ENCODE measurements around the gene CNGA4.
A peak's percentile ranks its signal among the peaks of the same experiment; 100 is the strongest.

The CNGA4 gene, protein sequence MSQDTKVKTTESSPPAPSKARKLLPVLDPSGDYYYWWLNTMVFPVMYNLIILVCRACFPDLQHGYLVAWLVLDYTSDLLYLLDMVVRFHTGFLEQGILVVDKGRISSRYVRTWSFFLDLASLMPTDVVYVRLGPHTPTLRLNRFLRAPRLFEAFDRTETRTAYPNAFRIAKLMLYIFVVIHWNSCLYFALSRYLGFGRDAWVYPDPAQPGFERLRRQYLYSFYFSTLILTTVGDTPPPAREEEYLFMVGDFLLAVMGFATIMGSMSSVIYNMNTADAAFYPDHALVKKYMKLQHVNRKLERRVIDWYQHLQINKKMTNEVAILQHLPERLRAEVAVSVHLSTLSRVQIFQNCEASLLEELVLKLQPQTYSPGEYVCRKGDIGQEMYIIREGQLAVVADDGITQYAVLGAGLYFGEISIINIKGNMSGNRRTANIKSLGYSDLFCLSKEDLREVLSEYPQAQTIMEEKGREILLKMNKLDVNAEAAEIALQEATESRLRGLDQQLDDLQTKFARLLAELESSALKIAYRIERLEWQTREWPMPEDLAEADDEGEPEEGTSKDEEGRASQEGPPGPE

DNA sequence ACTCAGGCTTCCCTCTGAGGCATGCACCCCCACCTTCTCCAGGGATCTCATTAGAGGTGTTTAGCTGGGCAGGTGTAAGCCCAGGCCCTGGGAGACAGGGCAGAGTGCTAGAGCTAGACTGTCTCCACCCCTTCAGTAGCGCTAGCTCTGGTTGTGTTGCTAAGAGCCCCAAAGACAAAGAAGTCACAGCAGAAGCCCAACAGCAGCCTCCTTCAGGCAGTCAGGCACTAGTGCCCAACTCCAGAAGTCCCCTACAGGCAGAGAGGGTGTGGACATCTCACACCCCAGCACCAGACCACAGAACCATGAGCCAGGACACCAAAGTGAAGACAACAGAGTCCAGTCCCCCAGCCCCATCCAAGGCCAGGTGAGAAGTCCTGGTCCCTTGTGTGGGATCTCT lies at the start of gene CNGA4:
Gene CNGA4 (plus strand): TSS at position 188 of the 400 bp plus-strand sequence. CDS start 118 bp downstream, at position 306.
- Mint-ChIP-seq H3K4me3 (no peak within 1 kb of the TSS), H3K9me3 (no peaks in the 10 kb centered on the region), H3K27me3 (peaks cover 12% of the 10 kb centered on the region), H3K4me1 (peaks cover 13% of the 10 kb centered on the region), H3K36me3 (no peaks in the 10 kb centered on the region), H3K27ac (no peak within 1 kb of the TSS)
- no peak for DNase-seq (ENCODE audit: low spot score in 2 of 2)
- ATAC-seq (ENCODE audit: low read depth): no peak

- ATAC-seq (ENCODE audit: low read depth): no peak
- Mint-ChIP-seq H3K27ac (peak overlapping the region; percentile 10), H3K4me1 (peaks cover 3% of the 10 kb centered on the region), H3K9me3 (no peaks in the 10 kb centered on the region), H3K27me3 (no peaks in the 10 kb centered on the region), H3K4me3 (no peak overlapping the region), H3K36me3 (no peaks in the 10 kb centered on the region)
- no peak for DNase-seq (ENCODE audit: low spot score in 2 of 2)
Observed at GRCh38 chr11:6191742-6192141, 47.1 kb upstream of the CNGA4 start.

DNA sequence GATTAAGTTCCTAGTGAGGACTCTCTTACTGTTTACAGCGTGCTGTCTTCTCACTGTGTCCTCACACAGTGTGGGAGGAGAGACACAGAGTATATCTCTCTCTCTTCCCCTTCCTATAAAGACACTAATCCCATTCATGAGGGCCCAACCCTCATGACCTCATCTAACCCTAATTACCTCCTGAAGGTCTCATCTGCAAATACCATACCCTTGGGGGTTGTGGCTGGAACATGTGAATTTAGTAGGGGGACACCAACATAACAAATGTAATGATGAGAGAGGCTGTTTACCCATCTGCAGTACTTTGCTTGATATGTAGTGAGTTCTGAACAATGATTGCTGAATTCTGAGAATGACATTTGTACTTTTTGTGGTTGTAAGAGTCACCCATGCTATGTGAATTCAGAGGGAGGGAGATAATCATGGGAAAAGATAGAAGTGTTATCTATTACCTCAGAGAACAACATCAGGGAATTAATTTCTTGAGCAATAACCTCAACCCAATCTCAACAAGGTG lies 44.8 kb upstream of the CNGA4 start:
- H3K4me3 Mint-ChIP-seq: no peak overlapping the region
- DNase-seq (ENCODE audit: low spot score in 2 of 2): no peak
- H3K4me1 Mint-ChIP-seq: peaks cover 3% of the 10 kb centered on the region
- H3K36me3 Mint-ChIP-seq: no peaks in the 10 kb centered on the region
- no peak overlapping the region for H3K27ac Mint-ChIP-seq
- no peak for ATAC-seq (ENCODE audit: low read depth)
- H3K9me3 Mint-ChIP-seq: no peaks in the 10 kb centered on the region
- H3K27me3 Mint-ChIP-seq: no peaks in the 10 kb centered on the region

- ATAC-seq (ENCODE audit: low read depth) (no peak), DNase-seq (ENCODE audit: low spot score in 2 of 2) (no peak)
- H3K27me3 Mint-ChIP-seq: no peaks in the 10 kb centered on the region
- H3K9me3 Mint-ChIP-seq: no peaks in the 10 kb centered on the region
- peaks cover 3% of the 10 kb centered on the region for H3K4me1 Mint-ChIP-seq
- H3K36me3 Mint-ChIP-seq: no peaks in the 10 kb centered on the region
- no peak overlapping the region for H3K4me3 Mint-ChIP-seq
- H3K27ac Mint-ChIP-seq: no peak overlapping the region
Observed at GRCh38 chr11:6196396-6196795, 42.5 kb upstream of the CNGA4 start.

DNA sequence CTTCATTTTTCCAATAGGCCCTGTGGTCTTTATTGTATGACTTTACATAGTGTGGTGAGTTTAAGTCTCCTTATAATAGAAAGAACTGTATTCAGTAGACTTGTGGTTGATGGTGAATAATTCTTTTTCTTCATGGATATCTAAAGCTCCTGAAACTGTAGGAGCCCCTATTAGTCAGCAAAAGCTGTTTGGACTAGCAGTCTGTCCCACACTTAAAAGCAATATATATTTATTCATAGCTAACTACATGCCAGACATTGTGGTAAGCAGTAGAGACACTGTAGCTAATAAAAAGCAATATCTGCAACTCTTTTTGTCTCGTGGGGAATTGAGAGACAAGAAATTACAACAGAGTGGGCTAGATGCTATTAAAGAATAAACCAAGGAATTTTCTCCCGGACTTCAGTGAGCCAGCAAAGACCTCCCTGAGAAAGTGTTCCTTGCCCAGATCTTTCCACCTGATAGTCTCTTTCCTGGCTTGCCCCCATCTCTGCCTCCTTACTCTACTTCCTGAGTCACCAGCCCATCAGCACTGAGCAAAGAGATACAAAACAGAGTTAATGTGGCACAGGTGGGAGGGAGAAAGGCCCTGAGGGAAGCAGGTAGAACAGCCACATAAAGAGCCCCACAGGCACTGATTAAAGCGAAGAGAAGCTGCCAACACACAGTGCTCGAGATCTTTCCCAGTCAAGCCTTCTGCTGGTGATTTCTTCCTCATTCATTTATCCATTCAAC lies 41.3 kb upstream of the CNGA4 start:
- no peak for ATAC-seq (ENCODE audit: low read depth)
- Mint-ChIP-seq H3K27ac (no peak overlapping the region), H3K9me3 (no peaks in the 10 kb centered on the region), H3K4me1 (peaks cover 3% of the 10 kb centered on the region), H3K27me3 (no peaks in the 10 kb centered on the region), H3K4me3 (no peak overlapping the region), H3K36me3 (no peaks in the 10 kb centered on the region)
- no peak for DNase-seq (ENCODE audit: low spot score in 2 of 2)

DNA sequence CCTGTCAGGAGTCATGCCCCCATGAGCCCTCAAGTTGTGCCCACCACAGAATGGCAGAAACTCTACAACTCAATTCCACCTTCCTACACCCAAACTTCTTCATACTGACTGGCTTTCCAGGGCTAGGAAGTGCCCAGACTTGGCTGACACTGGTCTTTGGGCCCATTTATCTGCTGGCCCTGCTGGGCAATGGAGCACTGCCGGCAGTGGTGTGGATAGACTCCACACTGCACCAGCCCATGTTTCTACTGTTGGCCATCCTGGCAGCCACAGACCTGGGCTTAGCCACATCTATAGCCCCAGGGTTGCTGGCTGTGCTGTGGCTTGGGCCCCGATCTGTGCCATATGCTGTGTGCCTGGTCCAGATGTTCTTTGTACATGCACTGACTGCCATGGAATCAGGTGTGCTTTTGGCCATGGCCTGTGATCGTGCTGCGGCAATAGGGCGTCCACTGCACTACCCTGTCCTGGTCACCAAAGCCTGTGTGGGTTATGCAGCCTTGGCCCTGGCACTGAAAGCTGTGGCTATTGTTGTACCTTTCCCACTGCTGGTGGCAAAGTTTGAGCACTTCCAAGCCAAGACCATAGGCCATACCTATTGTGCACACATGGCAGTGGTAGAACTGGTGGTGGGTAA lies 39.6 kb upstream of the CNGA4 start, which contains the start of gene OR52W1:
Gene OR52W1 (plus strand): TSS at position 51 of the 637 bp plus-strand sequence. CDS start 0 bp downstream, at position 51.
- Mint-ChIP-seq H3K27ac (no peak within 1 kb of the TSS), H3K4me1 (peaks cover 13% of the 10 kb centered on the region), H3K27me3 (no peaks in the 10 kb centered on the region), H3K9me3 (no peaks in the 10 kb centered on the region), H3K4me3 (no peak within 1 kb of the TSS), H3K36me3 (peaks cover 3% of the 10 kb centered on the region)
- ATAC-seq (ENCODE audit: low read depth): no peak
- no peak for DNase-seq (ENCODE audit: low spot score in 2 of 2)

DNA sequence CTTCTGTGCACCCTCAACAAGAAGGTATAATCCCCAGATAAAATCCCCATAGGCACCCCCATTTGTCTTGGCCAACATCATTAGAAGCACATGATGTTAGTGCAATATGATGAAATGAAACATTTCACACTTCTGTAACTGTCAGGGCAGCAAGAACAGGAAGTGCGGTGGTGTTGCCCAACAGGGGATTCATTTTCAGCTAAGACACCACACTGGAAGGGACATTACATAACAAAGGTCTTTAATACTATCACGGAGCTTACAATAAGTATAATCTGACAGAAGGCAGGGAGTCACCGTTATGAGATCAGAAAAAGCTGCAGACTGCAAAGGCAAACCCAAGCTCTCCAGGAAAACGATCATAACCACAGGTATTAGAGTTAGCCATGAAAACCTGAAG lies 37.9 kb upstream of the CNGA4 start:
- peaks cover 7% of the 10 kb centered on the region for H3K36me3 Mint-ChIP-seq
- H3K9me3 Mint-ChIP-seq: no peaks in the 10 kb centered on the region
- no peak overlapping the region for H3K27ac Mint-ChIP-seq
- H3K4me3 Mint-ChIP-seq: no peak overlapping the region
- ATAC-seq (ENCODE audit: low read depth) (no peak), DNase-seq (ENCODE audit: low spot score in 2 of 2) (no peak)
- no peaks in the 10 kb centered on the region for H3K27me3 Mint-ChIP-seq
- H3K4me1 Mint-ChIP-seq: peaks cover 15% of the 10 kb centered on the region

GRCh38 chr11:6201481-6201880 lies 37.4 kb upstream of the CNGA4 start:
- H3K4me3 Mint-ChIP-seq: no peak overlapping the region
- no peaks in the 10 kb centered on the region for H3K9me3 Mint-ChIP-seq
- H3K4me1 Mint-ChIP-seq: peaks cover 13% of the 10 kb centered on the region
- no peaks in the 10 kb centered on the region for H3K27me3 Mint-ChIP-seq
- peaks cover 8% of the 10 kb centered on the region for H3K36me3 Mint-ChIP-seq
- DNase-seq (ENCODE audit: low spot score in 2 of 2) (no peak), ATAC-seq (ENCODE audit: low read depth) (no peak)
- no peak overlapping the region for H3K27ac Mint-ChIP-seq

- H3K27ac Mint-ChIP-seq: no peak overlapping the region
- ATAC-seq (ENCODE audit: low read depth) (no peak), DNase-seq (ENCODE audit: low spot score in 2 of 2) (no peak)
- H3K36me3 Mint-ChIP-seq: peaks cover 8% of the 10 kb centered on the region
- no peak overlapping the region for H3K4me3 Mint-ChIP-seq
- H3K4me1 Mint-ChIP-seq: peaks cover 12% of the 10 kb centered on the region
- no peaks in the 10 kb centered on the region for H3K9me3 Mint-ChIP-seq
- H3K27me3 Mint-ChIP-seq: no peaks in the 10 kb centered on the region
Observed at GRCh38 chr11:6202041-6202440, 36.8 kb upstream of the CNGA4 start.

DNA sequence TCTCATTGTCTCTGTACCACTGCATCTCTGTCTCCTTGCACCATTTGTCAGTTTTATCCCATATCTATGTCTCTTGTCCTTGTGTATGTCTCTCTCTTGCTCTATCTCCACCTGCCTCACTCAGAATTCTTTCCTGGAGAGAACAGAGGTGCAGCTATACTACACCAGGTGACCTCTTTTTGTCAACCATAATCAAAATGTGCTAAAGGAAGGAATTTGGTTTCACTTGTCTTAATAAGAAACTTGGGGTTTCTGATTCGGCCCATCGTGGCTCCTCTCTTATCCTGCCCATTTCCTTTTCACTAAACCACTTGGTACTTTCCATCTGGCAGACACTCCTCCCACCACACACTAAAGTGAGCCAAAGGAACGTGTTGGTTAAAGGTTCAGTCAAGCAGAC lies 35.6 kb upstream of the CNGA4 start:
- Mint-ChIP-seq H3K9me3 (no peaks in the 10 kb centered on the region), H3K4me1 (peaks cover 12% of the 10 kb centered on the region), H3K4me3 (no peak overlapping the region), H3K27me3 (no peaks in the 10 kb centered on the region), H3K27ac (peak overlapping the region; percentile 2), H3K36me3 (peaks cover 8% of the 10 kb centered on the region)
- DNase-seq (ENCODE audit: low spot score in 2 of 2) (no peak), ATAC-seq (ENCODE audit: low read depth) (no peak)

- H3K36me3 Mint-ChIP-seq: peaks cover 13% of the 10 kb centered on the region
- ATAC-seq (ENCODE audit: low read depth): no peak
- H3K4me3 Mint-ChIP-seq: no peak overlapping the region
- no peak overlapping the region for H3K27ac Mint-ChIP-seq
- H3K9me3 Mint-ChIP-seq: no peaks in the 10 kb centered on the region
- DNase-seq (ENCODE audit: low spot score in 2 of 2): no peak
- H3K27me3 Mint-ChIP-seq: no peaks in the 10 kb centered on the region
- H3K4me1 Mint-ChIP-seq: peaks cover 12% of the 10 kb centered on the region
Observed at GRCh38 chr11:6204706-6205105, 34.2 kb upstream of the CNGA4 start.

DNA sequence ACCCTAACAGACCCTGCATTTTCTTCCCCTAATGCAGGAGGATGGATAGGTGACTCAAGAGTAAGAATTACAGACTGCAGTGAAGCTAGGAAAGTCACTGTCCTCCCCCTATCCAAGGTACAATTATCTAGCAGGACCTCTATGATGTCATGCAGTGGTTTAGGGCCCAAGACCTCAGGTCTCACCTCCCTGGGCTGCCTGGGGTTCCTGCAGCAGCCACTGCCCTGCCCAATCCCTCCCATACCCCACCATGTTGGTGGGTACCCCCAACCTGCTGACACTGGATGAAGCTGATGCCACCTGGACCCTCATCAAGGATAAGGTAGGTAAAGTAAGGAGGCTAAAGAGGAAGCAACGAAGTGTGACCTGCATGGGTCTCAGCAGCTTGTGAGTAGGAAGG lies 33.5 kb upstream of the CNGA4 start, which contains the start of gene C11orf42:
Gene C11orf42 (plus strand): TSS at position 192 of the 400 bp plus-strand sequence. CDS start 59 bp downstream, at position 251.
- no peak within 1 kb of the TSS for H3K4me3 Mint-ChIP-seq
- no peak within 1 kb of the TSS for H3K27ac Mint-ChIP-seq
- ATAC-seq (ENCODE audit: low read depth): no peak
- H3K36me3 Mint-ChIP-seq: peaks cover 15% of the 10 kb centered on the region
- no peak for DNase-seq (ENCODE audit: low spot score in 2 of 2)
- H3K27me3 Mint-ChIP-seq: no peaks in the 10 kb centered on the region
- H3K9me3 Mint-ChIP-seq: no peaks in the 10 kb centered on the region
- H3K4me1 Mint-ChIP-seq: peaks cover 12% of the 10 kb centered on the region

GRCh38 chr11:6206456-6207180 lies 32.3 kb upstream of the CNGA4 start:
- Mint-ChIP-seq H3K4me3 (no peak overlapping the region), H3K4me1 (peaks cover 12% of the 10 kb centered on the region), H3K9me3 (no peaks in the 10 kb centered on the region), H3K36me3 (peaks cover 18% of the 10 kb centered on the region), H3K27me3 (no peaks in the 10 kb centered on the region), H3K27ac (no peak overlapping the region)
- ATAC-seq (ENCODE audit: low read depth): no peak
- DNase-seq (ENCODE audit: low spot score in 2 of 2): no peak

Data from memory B cell (primary cell).